Cardiac muscle cell (in vitro differentiated cells and primary cell): ENCODE results near the gene BRI3BP. TPM values are rescaled to one million over a fixed set of nuclear protein-coding genes. Genes with fewer than 3 reads are reported as not detected.
A peak's percentile ranks its signal among the peaks of the same experiment; 100 is the strongest.

Experiments
- DNase-seq, 2 donors: peaks; one replicate each; pipeline versions ENCODE4 v3.0.0 to v3.0.0-alpha.2; 2010 to 2017; ENCODE audit warnings: low read depth in 1 of 2, low spot score in 1 of 2
- H3K27ac ChIP-seq: fragments of 200-600 bp; sonication (generic); 2 replicates; pipeline ENCODE4 v1.5.1; 2016
- H3K27me3 ChIP-seq: fragments of 200-600 bp; sonication (generic); 2 replicates; pipeline ENCODE4 v1.6.0; 2016; ENCODE audit warnings: control low read depth
- H3K36me3 ChIP-seq: fragments of 200-600 bp; sonication (generic); 2 replicates; pipeline ENCODE4 v1.5.1; 2016; ENCODE audit warnings: control low read depth
- H3K4me1 ChIP-seq: fragments of 200-600 bp; sonication (generic); 2 replicates; pipeline ENCODE4 v1.8.1; 2017; ENCODE audit warnings: low read depth, mild to moderate bottlenecking, mixed run types
- H3K4me3 ChIP-seq: fragments of 200-600 bp; sonication (generic); 2 replicates; pipeline ENCODE4 v1.5.1; 2016; ENCODE audit warnings: mild to moderate bottlenecking
- H3K9me3 ChIP-seq: fragments of 200-600 bp; sonication (generic); 2 replicates; pipeline ENCODE4 v1.5.1; 2017; ENCODE audit warnings: low read depth, mild to moderate bottlenecking, control low read depth
- polyA plus RNA-seq: library from polyadenylated mRNA; unstranded; fragments of >200 nt; fragmentation: Nextera tagmentation; extraction: Ambion mirVana; gene quantifications from 2 replicates; pipeline ENCODE4 v1.2.1, GENCODE V29; 2016
- total RNA-seq: library from RNA; depleted of rRNA; stranded (reverse); fragments of >200 nt; gene quantifications from 2 replicates; pipeline ENCODE4 v1.2.3, GENCODE V29; 2016
- TF ChIP-seq, protein P1 (sequence below): IDR thresholded peaks from 2 replicates; pipeline ENCODE4 v1.5.1; 2012; ENCODE audit warnings: low read depth, mild to moderate bottlenecking, low read length

BRI3BP gene
- total and polyA plus RNA-seq, 2 experiments from 2014 or later, result 3.5 to 4.3 TPM

- H3K36me3 ChIP-seq, result no peaks in the 10 kb centered on the region
- peak in 1 of 2 donors; percentile 6 for DNase-seq
- H3K4me3 ChIP-seq, result peak overlapping the region; percentile 79
- TF ChIP-seq, protein P1, sequence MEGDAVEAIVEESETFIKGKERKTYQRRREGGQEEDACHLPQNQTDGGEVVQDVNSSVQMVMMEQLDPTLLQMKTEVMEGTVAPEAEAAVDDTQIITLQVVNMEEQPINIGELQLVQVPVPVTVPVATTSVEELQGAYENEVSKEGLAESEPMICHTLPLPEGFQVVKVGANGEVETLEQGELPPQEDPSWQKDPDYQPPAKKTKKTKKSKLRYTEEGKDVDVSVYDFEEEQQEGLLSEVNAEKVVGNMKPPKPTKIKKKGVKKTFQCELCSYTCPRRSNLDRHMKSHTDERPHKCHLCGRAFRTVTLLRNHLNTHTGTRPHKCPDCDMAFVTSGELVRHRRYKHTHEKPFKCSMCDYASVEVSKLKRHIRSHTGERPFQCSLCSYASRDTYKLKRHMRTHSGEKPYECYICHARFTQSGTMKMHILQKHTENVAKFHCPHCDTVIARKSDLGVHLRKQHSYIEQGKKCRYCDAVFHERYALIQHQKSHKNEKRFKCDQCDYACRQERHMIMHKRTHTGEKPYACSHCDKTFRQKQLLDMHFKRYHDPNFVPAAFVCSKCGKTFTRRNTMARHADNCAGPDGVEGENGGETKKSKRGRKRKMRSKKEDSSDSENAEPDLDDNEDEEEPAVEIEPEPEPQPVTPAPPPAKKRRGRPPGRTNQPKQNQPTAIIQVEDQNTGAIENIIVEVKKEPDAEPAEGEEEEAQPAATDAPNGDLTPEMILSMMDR, result no peak
- no peak overlapping the region for H3K27ac ChIP-seq
- no peaks in the 10 kb centered on the region for H3K9me3 ChIP-seq
- H3K4me1 ChIP-seq, result no peaks in the 10 kb centered on the region
- no peaks in the 10 kb centered on the region for H3K27me3 ChIP-seq
Observed at GRCh38 chr12:124994437-124994975, 1.1 kb downstream of the BRI3BP start.

DNA sequence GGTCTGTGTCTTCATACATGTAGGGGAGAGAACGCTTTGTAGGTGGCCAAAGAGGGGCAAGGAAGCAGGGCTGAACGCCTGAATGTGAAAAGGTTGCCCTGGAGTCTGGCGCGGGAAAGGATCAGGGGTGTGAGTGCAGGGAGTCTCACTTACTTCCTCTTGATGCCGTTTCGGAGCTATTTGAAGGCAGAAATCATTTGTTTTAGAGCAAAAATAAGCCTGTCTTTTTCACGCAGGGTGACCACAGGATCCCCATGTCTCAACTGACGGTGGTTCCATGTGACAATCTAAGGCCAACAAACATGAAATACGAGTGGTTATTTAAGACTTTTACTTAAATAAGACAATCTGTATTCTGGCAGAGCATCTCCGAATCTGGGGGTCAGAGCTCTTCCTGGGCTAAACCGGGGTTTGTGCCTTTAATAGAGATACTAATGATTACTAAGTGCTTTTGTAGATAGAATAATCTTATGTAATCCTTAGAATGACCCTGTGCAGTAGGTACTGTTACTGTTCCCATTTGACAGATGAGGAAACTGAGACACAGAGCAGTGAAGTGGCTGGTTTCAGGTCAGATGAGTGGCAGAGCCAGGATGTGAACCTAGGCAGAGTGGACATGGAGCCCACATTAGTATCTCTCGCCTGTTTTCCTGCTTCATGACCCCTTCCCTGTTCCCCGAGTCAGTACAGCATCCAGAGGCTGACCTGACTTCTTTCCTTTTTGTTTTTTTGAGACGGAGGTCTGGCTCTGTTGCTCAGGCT lies 1.9 kb downstream of the BRI3BP start:
- H3K27ac ChIP-seq, result no peak overlapping the region
- no peak overlapping the region for H3K4me3 ChIP-seq
- DNase-seq, result no peak
- H3K4me1 ChIP-seq, result no peaks in the 10 kb centered on the region
- H3K27me3 ChIP-seq, result no peaks in the 10 kb centered on the region
- TF ChIP-seq, protein P1, result no peak
- no peaks in the 10 kb centered on the region for H3K36me3 ChIP-seq
- H3K9me3 ChIP-seq, result no peaks in the 10 kb centered on the region

GRCh38 chr12:124998705-124999104 lies 5.3 kb downstream of the BRI3BP start:
- H3K36me3 ChIP-seq, result no peaks in the 10 kb centered on the region

GRCh38 chr12:125001636-125002035 lies 8.2 kb downstream of the BRI3BP start:
- Histone ChIP-seq H3K36me3 (no peaks in the 10 kb centered on the region), H3K4me1 (no peaks in the 10 kb centered on the region), H3K27me3 (no peaks in the 10 kb centered on the region), H3K9me3 (no peaks in the 10 kb centered on the region), H3K27ac (no peak overlapping the region), H3K4me3 (no peak overlapping the region)
- no peak for DNase-seq
- TF ChIP-seq, protein P1, result no peak

More at GRCh38 chr12:124998705-124999104, 5.3 kb downstream of the BRI3BP start:
- no peaks in the 10 kb centered on the region for H3K4me1 ChIP-seq
- DNase-seq, result no peak
- H3K4me3 ChIP-seq, result no peak overlapping the region
- H3K9me3 ChIP-seq, result no peaks in the 10 kb centered on the region
- H3K27me3 ChIP-seq, result no peaks in the 10 kb centered on the region
- no peak overlapping the region for H3K27ac ChIP-seq
- TF ChIP-seq, protein P1, result no peak

GRCh38 chr12:125003021-125003420 lies 9.6 kb downstream of the BRI3BP start:
- H3K36me3 ChIP-seq, result no peaks in the 10 kb centered on the region

More at GRCh38 chr12:125003021-125003420, 9.6 kb downstream of the BRI3BP start:
- Histone ChIP-seq H3K9me3 (no peaks in the 10 kb centered on the region), H3K4me3 (no peak overlapping the region), H3K27ac (no peak overlapping the region), H3K4me1 (no peaks in the 10 kb centered on the region), H3K27me3 (no peaks in the 10 kb centered on the region)
- TF ChIP-seq, protein P1, result no peak
- no peak for DNase-seq
